ENCODE measurements around the gene RASSF8.

Gene RASSF8

DNA sequence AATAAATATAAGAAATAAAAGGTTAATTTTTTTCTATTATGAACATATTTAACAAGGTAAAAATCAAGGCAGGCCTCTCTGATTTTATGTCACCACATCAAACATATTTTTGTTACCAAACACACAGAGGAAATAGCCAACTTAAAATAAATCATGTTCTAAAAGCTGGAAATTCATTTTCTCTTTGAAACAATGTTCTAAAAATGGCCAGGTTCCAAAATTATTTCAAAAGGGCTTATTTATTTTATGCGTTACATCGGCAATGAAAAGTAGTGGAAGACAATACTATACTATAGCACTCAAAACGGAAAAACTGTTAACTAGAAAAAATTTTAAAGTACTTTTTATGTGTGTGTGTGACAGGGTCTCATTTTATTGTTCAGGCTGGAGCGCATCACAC, 24.0 kb upstream of the RASSF8 start:
- no peaks in the 10 kb centered on the region for H3F3A ChIP-seq (ENCODE audit: control insufficient read depth, insufficient read depth)
- no peaks in the 10 kb centered on the region for H3K36me3 ChIP-seq (ENCODE audit: control insufficient read depth, low read length)
- no peaks in the 10 kb centered on the region for H4K20me1 ChIP-seq (ENCODE audit: control insufficient read depth, insufficient read depth, low read depth, low read length)
- no peaks in the 10 kb centered on the region for H3K4me1 ChIP-seq (ENCODE audit: control insufficient read depth, low read length)
- no peaks in the 10 kb centered on the region for H3K9me2 ChIP-seq (replicated peaks; ENCODE audit: control insufficient read depth, low read length)
- H3K79me2 ChIP-seq (ENCODE audit: control insufficient read depth, low read length), result no peaks in the 10 kb centered on the region
- H3K27ac ChIP-seq (ENCODE audit: low read depth, low read length), result no peak overlapping the region
- no peak overlapping the region for H3K4me2 ChIP-seq (ENCODE audit: low read length)
- no peaks in the 10 kb centered on the region for H3K27me3 ChIP-seq (ENCODE audit: control insufficient read depth, low read length)
- no peak for TF ChIP-seq EZH2phosphoT487 (IDR thresholded peaks at IDR 0.05; ENCODE audit: borderline replicate concordance, low read length)
- TF ChIP-seq, protein P1, sequence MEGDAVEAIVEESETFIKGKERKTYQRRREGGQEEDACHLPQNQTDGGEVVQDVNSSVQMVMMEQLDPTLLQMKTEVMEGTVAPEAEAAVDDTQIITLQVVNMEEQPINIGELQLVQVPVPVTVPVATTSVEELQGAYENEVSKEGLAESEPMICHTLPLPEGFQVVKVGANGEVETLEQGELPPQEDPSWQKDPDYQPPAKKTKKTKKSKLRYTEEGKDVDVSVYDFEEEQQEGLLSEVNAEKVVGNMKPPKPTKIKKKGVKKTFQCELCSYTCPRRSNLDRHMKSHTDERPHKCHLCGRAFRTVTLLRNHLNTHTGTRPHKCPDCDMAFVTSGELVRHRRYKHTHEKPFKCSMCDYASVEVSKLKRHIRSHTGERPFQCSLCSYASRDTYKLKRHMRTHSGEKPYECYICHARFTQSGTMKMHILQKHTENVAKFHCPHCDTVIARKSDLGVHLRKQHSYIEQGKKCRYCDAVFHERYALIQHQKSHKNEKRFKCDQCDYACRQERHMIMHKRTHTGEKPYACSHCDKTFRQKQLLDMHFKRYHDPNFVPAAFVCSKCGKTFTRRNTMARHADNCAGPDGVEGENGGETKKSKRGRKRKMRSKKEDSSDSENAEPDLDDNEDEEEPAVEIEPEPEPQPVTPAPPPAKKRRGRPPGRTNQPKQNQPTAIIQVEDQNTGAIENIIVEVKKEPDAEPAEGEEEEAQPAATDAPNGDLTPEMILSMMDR (IDR thresholded peaks at IDR 0.05; ENCODE audit: low read depth, low read length, poor library complexity, severe bottlenecking), result no peak
- H3K9me3 ChIP-seq (ENCODE audit: control insufficient read depth, insufficient read depth, low read length), result no peaks in the 10 kb centered on the region
- no peak overlapping the region for H3K4me3 ChIP-seq (ENCODE audit: low read length)

DNA sequence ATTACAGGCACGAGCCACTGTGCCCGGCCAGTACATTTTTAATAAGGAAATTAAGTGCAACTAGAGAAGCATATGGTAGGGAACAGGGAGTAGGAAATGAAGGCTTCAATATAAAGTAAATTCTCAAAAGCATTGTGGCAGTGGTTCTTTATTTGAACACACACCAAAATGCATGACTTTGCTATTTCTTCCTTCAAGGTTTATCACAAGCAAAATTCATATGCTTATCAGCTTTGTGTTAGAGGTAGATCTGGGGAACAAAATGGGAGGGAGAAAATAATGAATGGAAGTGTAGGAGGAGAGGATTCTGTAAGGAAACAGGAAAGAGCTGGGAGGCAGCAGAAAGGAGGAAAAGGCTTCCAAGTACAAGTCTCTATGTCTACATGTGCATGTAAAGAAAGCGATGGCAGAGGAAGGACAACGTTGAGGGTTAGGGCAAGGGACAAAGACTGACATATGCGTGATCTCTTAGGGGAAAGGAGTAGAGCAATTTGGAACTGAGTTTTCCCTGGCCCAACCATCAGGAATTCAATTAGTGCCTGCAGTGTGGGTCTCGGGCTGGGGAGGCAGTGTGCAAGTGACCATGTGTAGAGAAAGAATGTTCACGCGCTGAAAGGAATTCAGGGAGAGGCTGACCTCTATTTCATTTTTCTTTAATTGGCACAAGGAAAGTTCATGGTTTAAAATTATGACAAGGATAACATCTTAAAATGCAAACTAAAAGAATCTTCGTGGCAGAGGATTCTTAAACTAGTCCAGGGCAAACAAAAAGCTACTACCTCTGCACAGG, 22.9 kb upstream of the RASSF8 start:
- no peaks in the 10 kb centered on the region for H3K4me1 ChIP-seq (ENCODE audit: control insufficient read depth, low read length)
- no peaks in the 10 kb centered on the region for H3K9me3 ChIP-seq (ENCODE audit: control insufficient read depth, insufficient read depth, low read length)
- H4K20me1 ChIP-seq (ENCODE audit: control insufficient read depth, insufficient read depth, low read depth, low read length), result no peaks in the 10 kb centered on the region
- no peak overlapping the region for H3K4me3 ChIP-seq (ENCODE audit: low read length)
- H3K79me2 ChIP-seq (ENCODE audit: control insufficient read depth, low read length), result no peaks in the 10 kb centered on the region
- no peak for TF ChIP-seq EZH2phosphoT487 (IDR thresholded peaks at IDR 0.05; ENCODE audit: borderline replicate concordance, low read length)
- TF ChIP-seq, protein P1 (IDR thresholded peaks at IDR 0.05; ENCODE audit: low read depth, low read length, poor library complexity, severe bottlenecking), result no peak
- no peak overlapping the region for H3K27ac ChIP-seq (ENCODE audit: low read depth, low read length)
- H3K9me2 ChIP-seq (replicated peaks; ENCODE audit: control insufficient read depth, low read length), result no peaks in the 10 kb centered on the region
- no peaks in the 10 kb centered on the region for H3K36me3 ChIP-seq (ENCODE audit: control insufficient read depth, low read length)
- H3K27me3 ChIP-seq (ENCODE audit: control insufficient read depth, low read length), result no peaks in the 10 kb centered on the region
- H3K4me2 ChIP-seq (ENCODE audit: low read length), result no peak overlapping the region
- H3F3A ChIP-seq (ENCODE audit: control insufficient read depth, insufficient read depth), result no peaks in the 10 kb centered on the region

DNA sequence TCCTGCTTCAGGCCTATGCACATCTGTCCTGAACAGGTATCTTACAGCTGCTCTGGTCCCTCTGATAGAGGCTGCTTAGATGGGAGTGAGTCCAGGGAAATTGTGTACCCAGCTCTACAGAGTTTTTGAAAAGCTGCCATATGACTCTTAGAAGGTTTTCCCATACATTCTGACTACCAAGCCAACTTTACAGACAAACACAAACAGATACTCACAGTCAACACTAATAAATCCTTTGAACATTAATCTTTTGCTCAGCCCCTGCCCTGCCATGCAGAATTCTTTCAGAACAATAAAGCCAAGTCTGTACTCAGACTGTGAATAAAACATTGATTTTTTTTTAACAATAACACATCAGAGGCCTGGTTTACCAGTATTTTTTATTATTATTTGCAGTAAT, 21.4 kb upstream of the RASSF8 start:
- Histone ChIP-seq H3K9me3 (ENCODE audit: control insufficient read depth, insufficient read depth, low read length) (no peaks in the 10 kb centered on the region), H3K27ac (ENCODE audit: low read depth, low read length) (no peak overlapping the region)

More for the DNA sequence above, 21.4 kb upstream of the RASSF8 start:
- Histone ChIP-seq H3K4me3 (ENCODE audit: low read length) (no peak overlapping the region), H3K79me2 (ENCODE audit: control insufficient read depth, low read length) (no peaks in the 10 kb centered on the region), H3K4me2 (ENCODE audit: low read length) (no peak overlapping the region), H3F3A (ENCODE audit: control insufficient read depth, insufficient read depth) (no peaks in the 10 kb centered on the region), H3K9me2 (replicated peaks; ENCODE audit: control insufficient read depth, low read length) (no peaks in the 10 kb centered on the region), H3K4me1 (ENCODE audit: control insufficient read depth, low read length) (no peaks in the 10 kb centered on the region), H3K27me3 (ENCODE audit: control insufficient read depth, low read length) (no peaks in the 10 kb centered on the region), H3K36me3 (ENCODE audit: control insufficient read depth, low read length) (no peaks in the 10 kb centered on the region), H4K20me1 (ENCODE audit: control insufficient read depth, insufficient read depth, low read depth, low read length) (no peaks in the 10 kb centered on the region)
- no peak for TF ChIP-seq EZH2phosphoT487 (IDR thresholded peaks at IDR 0.05; ENCODE audit: borderline replicate concordance, low read length)
- TF ChIP-seq, protein P1 (IDR thresholded peaks at IDR 0.05; ENCODE audit: low read depth, low read length, poor library complexity, severe bottlenecking), result no peak

Measured in DOHH2 (cell line).